Esophagus muscularis mucosa (tissue), 4 donors: ENCODE measurements around the gene ANKRD34A. TPM values are rescaled to one million over a fixed set of nuclear protein-coding genes. Genes with fewer than 3 reads are reported as not detected.

ENCODE experiments used
- DNase-seq: peaks from one replicate; pipeline ENCODE4 v3.0.0-alpha.2; 2017; ENCODE audit errors: extremely low spot score
- H3K27ac ChIP-seq, 4 donors: fragments of 200-600 bp; sonication (generic); replicated peaks in 1 of 4; 1 replicate in 3 of 4; 2 replicates in 1 of 4; pipeline ENCODE4 v1.5.1; 2016 to 2019; ENCODE audit warnings: mild to moderate bottlenecking in 1 of 4
- H3K27me3 ChIP-seq, 4 donors: fragments of 200-600 bp; sonication (generic); one replicate each; pipeline versions ENCODE4 v1.5.1 to v1.6.0; 2016 to 2019
- H3K36me3 ChIP-seq, 4 donors: fragments of 200-600 bp; sonication (generic); one replicate each; pipeline ENCODE4 v1.5.1; 2016 to 2019
- H3K4me1 ChIP-seq, 4 donors: fragments of 200-600 bp; sonication (generic); one replicate each; pipeline ENCODE4 v1.5.1; 2016 to 2019
- H3K4me3 ChIP-seq, 4 donors: fragments of 200-600 bp; sonication (generic); 1 replicate in 2 of 4; 2 replicates in 2 of 4; pipeline ENCODE4 v1.5.1; 2016 to 2019; ENCODE audit warnings: mild to moderate bottlenecking in 4 of 4, moderate library complexity in 1 of 4
- H3K9me3 ChIP-seq, 4 donors: fragments of 200-600 bp; sonication (generic); 1 replicate in 3 of 4; 2 replicates in 1 of 4; pipeline ENCODE4 v1.5.1; 2016 to 2019
- EP300 ChIP-seq: sonication (generic); formaldehyde crosslinking; IDR thresholded peaks from one replicate; pipeline ENCODE4 v1.6.1; 2017; ENCODE audit warnings: antibody characterized with exemption
- POLR2A ChIP-seq: fragments of 450-650 bp; IDR thresholded peaks from one replicate; pipeline ENCODE4 v1.6.1; 2017; ENCODE audit warnings: antibody characterized with exemption, moderate library complexity, mild to moderate bottlenecking, low read depth
- POLR2AphosphoS5 ChIP-seq, 2 donors: sonication (generic); formaldehyde crosslinking; IDR thresholded peaks; one replicate each; pipeline ENCODE4 v1.6.1; 2017; ENCODE audit warnings: antibody characterized with exemption in 2 of 2
- WGBS: methylation state at CpG from one replicate; pipeline ENCODE4 v1.1.5; 2018; 5-methylcytosine and 5-hydroxymethylcytosine counted together
- intact Hi-C: fragments of 100-400 bp; cut with DNase I; formaldehyde crosslinking; loops from one replicate; pipeline ENCODE4 v1.15.1; 2023
- total RNA-seq, 4 donors: library from RNA; depleted of rRNA; stranded (reverse); fragments of >200 nt; gene quantifications; one replicate each; pipeline versions ENCODE4 v1.1.0 to v1.2.1, GENCODE V29; 2016
- TF ChIP-seq, protein P1 (sequence below), 3 experiments: fragments of 200-600 bp in 2 of 3; fragments of 450-650 bp in 1 of 3; sonication (generic) in 2 of 3; IDR thresholded peaks; one replicate each; pipeline ENCODE4 v1.5.1; 2017 to 2019; ENCODE audit warnings: antibody characterized with exemption in 3 of 3, mild to moderate bottlenecking in 2 of 3, moderate library complexity in 1 of 3

Gene ANKRD34A
- total RNA-seq, 4 donors from 2014 or later: 0.66 to 1.7 (median 1.3) TPM

DNA sequence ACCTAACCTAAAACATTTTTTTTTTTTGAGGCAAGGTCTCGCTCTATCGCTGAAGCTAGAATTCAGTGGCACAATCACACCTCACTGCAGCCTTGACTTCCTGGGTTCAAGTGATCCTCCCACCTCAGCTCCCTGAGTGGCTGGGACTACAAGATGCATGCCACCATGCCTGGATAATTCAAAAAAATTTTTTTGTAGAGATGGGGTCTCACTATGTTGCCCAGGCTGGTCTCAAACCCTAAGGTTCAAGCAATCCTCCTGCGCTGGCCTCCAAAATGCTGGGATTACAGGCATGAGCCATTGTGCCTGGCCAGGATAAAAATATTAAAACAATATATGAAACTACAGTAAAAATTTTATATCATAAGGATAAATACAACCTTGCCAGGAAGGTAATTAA, 11.5 kb downstream of the ANKRD34A start:
- Histone ChIP-seq H3K4me3 (no peak overlapping the region), H3K27ac (peak overlapping the region in 2 of 4 donors; percentile 52 to 98), H3K36me3 (peaks cover 0 to 5% (median 2%) of the 10 kb centered on the region in 4 donors), H3K27me3 (no peaks in the 10 kb centered on the region), H3K4me1 (peaks cover 39 to 81% (median 72%) of the 10 kb centered on the region in 4 donors), H3K9me3 (no peaks in the 10 kb centered on the region)
- intact Hi-C loops: no loop called here
- 98% methylated on average over 3 of the region's 3 CpGs for WGBS
- DNase-seq: no peak
- TF ChIP-seq EP300: no peak
- no peak for TF ChIP-seq POLR2A
- no peak for TF ChIP-seq POLR2AphosphoS5 (IDR thresholded peaks at IDR 0.05)
- TF ChIP-seq, protein P1, sequence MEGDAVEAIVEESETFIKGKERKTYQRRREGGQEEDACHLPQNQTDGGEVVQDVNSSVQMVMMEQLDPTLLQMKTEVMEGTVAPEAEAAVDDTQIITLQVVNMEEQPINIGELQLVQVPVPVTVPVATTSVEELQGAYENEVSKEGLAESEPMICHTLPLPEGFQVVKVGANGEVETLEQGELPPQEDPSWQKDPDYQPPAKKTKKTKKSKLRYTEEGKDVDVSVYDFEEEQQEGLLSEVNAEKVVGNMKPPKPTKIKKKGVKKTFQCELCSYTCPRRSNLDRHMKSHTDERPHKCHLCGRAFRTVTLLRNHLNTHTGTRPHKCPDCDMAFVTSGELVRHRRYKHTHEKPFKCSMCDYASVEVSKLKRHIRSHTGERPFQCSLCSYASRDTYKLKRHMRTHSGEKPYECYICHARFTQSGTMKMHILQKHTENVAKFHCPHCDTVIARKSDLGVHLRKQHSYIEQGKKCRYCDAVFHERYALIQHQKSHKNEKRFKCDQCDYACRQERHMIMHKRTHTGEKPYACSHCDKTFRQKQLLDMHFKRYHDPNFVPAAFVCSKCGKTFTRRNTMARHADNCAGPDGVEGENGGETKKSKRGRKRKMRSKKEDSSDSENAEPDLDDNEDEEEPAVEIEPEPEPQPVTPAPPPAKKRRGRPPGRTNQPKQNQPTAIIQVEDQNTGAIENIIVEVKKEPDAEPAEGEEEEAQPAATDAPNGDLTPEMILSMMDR (IDR thresholded peaks at IDR 0.05): no peak

DNA sequence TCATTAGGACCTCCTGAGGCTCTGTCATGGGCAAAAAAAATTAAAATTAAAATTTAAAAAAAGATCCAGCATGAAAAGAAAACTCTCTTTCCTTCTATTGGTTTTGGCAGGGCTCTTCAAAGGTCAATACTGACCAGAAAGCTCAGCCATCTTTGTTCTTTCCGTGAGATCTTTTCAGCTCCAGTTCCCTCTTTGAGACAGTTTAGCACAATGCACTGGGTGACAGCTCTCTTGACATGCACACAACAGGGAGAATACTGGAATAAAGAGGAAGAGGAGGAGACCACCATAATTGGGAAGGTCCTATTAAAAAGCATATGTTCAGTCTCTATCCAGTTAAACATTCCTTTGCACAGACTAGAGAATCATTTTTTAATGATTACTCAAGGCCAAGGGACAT, 12.8 kb downstream of the ANKRD34A start:
- Histone ChIP-seq H3K9me3 (no peaks in the 10 kb centered on the region), H3K36me3 (peaks cover 0 to 19% (median 12%) of the 10 kb centered on the region in 4 donors), H3K4me1 (peaks cover 39 to 86% (median 67%) of the 10 kb centered on the region in 4 donors), H3K27ac (no peak overlapping the region), H3K4me3 (no peak overlapping the region), H3K27me3 (no peaks in the 10 kb centered on the region)
- intact Hi-C loops: no loop called here
- TF ChIP-seq, protein P1 (IDR thresholded peaks at IDR 0.05): no peak
- TF ChIP-seq POLR2AphosphoS5 (IDR thresholded peaks at IDR 0.05): no peak
- no peak for TF ChIP-seq POLR2A
- TF ChIP-seq EP300: no peak
- WGBS: 83% methylated on average over 1 of the region's 1 CpG
- DNase-seq: no peak

DNA sequence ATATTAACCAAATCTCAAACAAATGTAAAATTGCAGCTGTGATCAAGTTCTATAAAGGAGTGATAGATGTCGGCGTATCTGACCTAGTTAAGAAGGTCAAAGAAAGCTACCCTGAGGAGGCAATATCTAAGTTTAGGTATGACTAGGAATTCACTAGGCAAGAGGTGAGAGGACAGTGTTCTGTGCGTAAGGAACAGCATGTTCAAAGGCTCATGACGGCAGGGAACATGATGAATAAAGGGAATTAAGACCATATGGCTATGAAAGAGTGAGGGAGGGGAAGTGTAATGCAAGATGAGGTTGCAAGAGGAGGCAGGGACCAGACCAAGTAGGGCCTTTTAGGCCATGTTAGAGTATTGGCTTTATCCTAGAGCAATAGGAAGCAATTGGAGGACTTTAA, 15.2 kb downstream of the ANKRD34A start:
- Histone ChIP-seq H3K4me3 (no peak overlapping the region), H3K27ac (peak overlapping the region in 1 of 4 donors; percentile 47), H3K9me3 (no peaks in the 10 kb centered on the region), H3K27me3 (no peaks in the 10 kb centered on the region), H3K4me1 (peaks cover 21 to 63% (median 44%) of the 10 kb centered on the region in 4 donors), H3K36me3 (peaks cover 0 to 34% (median 23%) of the 10 kb centered on the region in 4 donors)
- intact Hi-C loops: no loop called here
- no peak for DNase-seq
- TF ChIP-seq EP300: peak; percentile 42
- no peak for TF ChIP-seq POLR2A
- peak; percentile 43 to 58 for TF ChIP-seq POLR2AphosphoS5 (IDR thresholded peaks at IDR 0.05)
- TF ChIP-seq, protein P1 (IDR thresholded peaks at IDR 0.05): no peak
- 95% methylated on average over 4 of the region's 4 CpGs for WGBS

DNA sequence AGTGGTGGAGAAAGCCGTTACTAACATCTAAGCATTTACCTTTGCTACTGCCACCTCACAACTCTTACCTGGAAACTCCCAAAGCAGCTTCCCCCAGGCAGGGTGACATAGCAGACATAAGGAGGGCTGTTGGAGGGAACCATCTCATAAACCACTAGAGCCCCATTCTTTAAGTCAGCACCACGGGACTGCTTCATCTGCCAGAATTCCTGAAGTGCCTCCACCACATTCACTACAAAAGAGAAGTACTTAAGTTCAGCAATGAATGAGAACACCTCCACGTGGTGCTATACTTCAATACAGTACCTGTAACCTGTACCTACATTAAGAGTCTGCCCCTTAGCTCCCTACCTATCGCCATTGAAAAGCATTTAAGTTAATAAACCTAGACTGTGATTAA, 16.8 kb downstream of the ANKRD34A start:
- H3K9me3 ChIP-seq: no peaks in the 10 kb centered on the region
- whole genome bisulfite sequencing: 78% methylated on average over 4 of the region's 4 CpGs
- peaks cover 2 to 50% (median 31%) of the 10 kb centered on the region in 4 donors for H3K36me3 ChIP-seq
- TF ChIP-seq POLR2AphosphoS5 (IDR thresholded peaks at IDR 0.05) (no peak), EP300 (no peak)
- DNase-seq: no peak
- intact Hi-C loops: no loop called here
- H3K4me1 ChIP-seq: peaks cover 16 to 52% (median 32%) of the 10 kb centered on the region in 4 donors
- H3K27ac ChIP-seq: no peak overlapping the region
- H3K27me3 ChIP-seq: no peaks in the 10 kb centered on the region
- H3K4me3 ChIP-seq: no peak overlapping the region

DNA sequence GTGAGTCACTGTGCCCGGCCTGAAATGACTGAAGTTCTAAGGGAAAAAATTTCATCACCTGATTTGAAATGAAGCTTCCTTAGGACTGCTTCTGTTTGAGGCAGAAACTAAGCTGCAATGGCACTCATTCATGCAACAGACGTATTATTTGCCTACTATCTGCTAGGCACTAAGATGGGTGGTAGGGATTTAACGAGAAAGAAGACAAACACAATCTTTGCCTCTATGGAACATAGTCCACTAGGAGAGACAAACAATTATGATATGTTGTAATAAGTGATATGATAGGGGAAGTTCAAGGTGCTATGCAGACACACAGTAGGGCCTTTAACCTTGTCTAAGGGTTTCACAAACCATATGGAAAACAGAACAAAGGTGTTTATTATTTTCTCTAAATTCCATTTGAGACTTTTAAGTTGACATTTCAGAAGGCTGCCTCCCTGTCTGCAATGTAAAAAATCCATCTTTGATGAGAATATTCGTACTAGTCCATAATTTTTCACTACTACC, 17.8 kb downstream of the ANKRD34A start:
- Histone ChIP-seq H3K9me3 (no peaks in the 10 kb centered on the region), H3K36me3 (peaks cover 11 to 57% (median 41%) of the 10 kb centered on the region in 4 donors), H3K27me3 (no peaks in the 10 kb centered on the region), H3K4me3 (no peak overlapping the region), H3K4me1 (peaks cover 12 to 45% (median 30%) of the 10 kb centered on the region in 4 donors), H3K27ac (no peak overlapping the region)
- 91% methylated on average over 4 of the region's 4 CpGs for WGBS
- no peak for TF ChIP-seq POLR2A
- no peak for TF ChIP-seq EP300
- TF ChIP-seq, protein P1 (IDR thresholded peaks at IDR 0.05): no peak
- TF ChIP-seq POLR2AphosphoS5 (IDR thresholded peaks at IDR 0.05): no peak
- intact Hi-C loops: no loop called here
- DNase-seq: no peak
